ENCODE measurements around the gene AKT1.
"Not testable (repeated sequence)": the region's sequence is repeated elsewhere in the genome, so short reads cannot be mapped to it uniquely, and the experiment has no call there.

The AKT1 gene

GRCh38 chr14:104820669-104821228 lies 25.2 kb upstream of the AKT1 start:
- DNase-seq (ENCODE audit: extremely low spot score, insufficient read length, low read depth) (no peak), FAIRE-seq (no peak)

- no peak for DNase-seq (ENCODE audit: extremely low spot score, insufficient read length, low read depth)
- no peak for FAIRE-seq
Measured at GRCh38 chr14:104819361-104819781, 23.8 kb upstream of the AKT1 start.

GRCh38 chr14:104818714-104819161 lies 23.2 kb upstream of the AKT1 start:
- FAIRE-seq: no peak
- no peak for DNase-seq (ENCODE audit: extremely low spot score, insufficient read length, low read depth)

- DNase-seq (ENCODE audit: extremely low spot score, insufficient read length, low read depth) (no peak), FAIRE-seq (no peak)
Measured at GRCh38 chr14:104817930-104818713, 22.6 kb upstream of the AKT1 start.

GRCh38 chr14:104816616-104816884 lies 21.0 kb upstream of the AKT1 start:
- no peak for FAIRE-seq
- DNase-seq (ENCODE audit: extremely low spot score, insufficient read length, low read depth): no peak

GRCh38 chr14:104814701-104815100 lies 19.2 kb upstream of the AKT1 start:
- not testable (repeated sequence) for DNase-seq (ENCODE audit: extremely low spot score, insufficient read length, low read depth); FAIRE-seq

GRCh38 chr14:104813286-104813685 lies 17.7 kb upstream of the AKT1 start:
- no peak for DNase-seq (ENCODE audit: extremely low spot score, insufficient read length, low read depth)
- FAIRE-seq: no peak

GRCh38 chr14:104810316-104810715 lies 14.8 kb upstream of the AKT1 start:
- no peak for FAIRE-seq
- no peak for DNase-seq (ENCODE audit: extremely low spot score, insufficient read length, low read depth)

- FAIRE-seq (no peak), DNase-seq (ENCODE audit: extremely low spot score, insufficient read length, low read depth) (no peak)
Measured at GRCh38 chr14:104808456-104808855, 12.9 kb upstream of the AKT1 start.

- FAIRE-seq (no peak), DNase-seq (ENCODE audit: extremely low spot score, insufficient read length, low read depth) (no peak)
Measured at GRCh38 chr14:104806625-104807465, 11.3 kb upstream of the AKT1 start.

GRCh38 chr14:104805941-104806624 lies 10.5 kb upstream of the AKT1 start:
- no peak for DNase-seq (ENCODE audit: extremely low spot score, insufficient read length, low read depth)
- no peak for FAIRE-seq

GRCh38 chr14:104805326-104805678 lies 9.8 kb upstream of the AKT1 start:
- DNase-seq (ENCODE audit: extremely low spot score, insufficient read length, low read depth): no peak
- FAIRE-seq: no peak

- no peak for FAIRE-seq
- DNase-seq (ENCODE audit: extremely low spot score, insufficient read length, low read depth): no peak
Measured at GRCh38 chr14:104804481-104805325, 9.2 kb upstream of the AKT1 start.

- DNase-seq (ENCODE audit: extremely low spot score, insufficient read length, low read depth) (no peak), FAIRE-seq (no peak)
Measured at GRCh38 chr14:104803912-104804410, 8.4 kb upstream of the AKT1 start.

- FAIRE-seq: no peak
Measured at GRCh38 chr14:104803280-104803911, 7.8 kb upstream of the AKT1 start.

GRCh38 chr14:104802394-104803184 lies 7.0 kb upstream of the AKT1 start:
- DNase-seq (ENCODE audit: extremely low spot score, insufficient read length, low read depth) (no peak), FAIRE-seq (no peak)

More at GRCh38 chr14:104803280-104803911, 7.8 kb upstream of the AKT1 start:
- DNase-seq (ENCODE audit: extremely low spot score, insufficient read length, low read depth): no peak

- FAIRE-seq (no peak), DNase-seq (ENCODE audit: extremely low spot score, insufficient read length, low read depth) (no peak)
Measured at GRCh38 chr14:104801520-104802393, 6.2 kb upstream of the AKT1 start.
